IPS-20b (cell line): ENCODE data around the gene ITCH.
"Not testable (repeated sequence)": the region's sequence is repeated elsewhere in the genome, so short reads cannot be mapped to it uniquely, and the experiment has no call there.

Experiments
- H3K27ac ChIP-seq: one replicate; pipeline ENCODE4 v1.5.1; 2013; ENCODE audit warnings: low read length
- H3K27me3 ChIP-seq: 2 replicates; pipeline ENCODE4 v1.6.1; 2013; ENCODE audit warnings: mild to moderate bottlenecking, low read length, inconsistent platforms; ENCODE audit not compliant: insufficient read depth
- H3K36me3 ChIP-seq: 2 replicates; pipeline ENCODE4 v1.6.1; 2013; ENCODE audit warnings: low read depth, mild to moderate bottlenecking, inconsistent platforms, low read length, moderate library complexity; ENCODE audit not compliant: insufficient read depth
- H3K4me1 ChIP-seq: 2 replicates; pipeline ENCODE4 v1.6.1; 2013; ENCODE audit warnings: mild to moderate bottlenecking, control low read depth, inconsistent platforms, low read length, moderate library complexity; ENCODE audit not compliant: insufficient read depth
- H3K4me3 ChIP-seq: 2 replicates; pipeline ENCODE4 v1.5.1; 2013; ENCODE audit warnings: mild to moderate bottlenecking, low read length, inconsistent platforms
- H3K9ac ChIP-seq: 2 replicates; pipeline ENCODE4 v1.6.1; 2013; ENCODE audit warnings: low read depth, mild to moderate bottlenecking, inconsistent platforms, low read length, moderate library complexity
- H3K9me3 ChIP-seq: 2 replicates; pipeline ENCODE4 v1.6.1; 2013; ENCODE audit warnings: mild to moderate bottlenecking, low read depth, low read length, inconsistent platforms; ENCODE audit not compliant: insufficient read depth

Gene ITCH

GRCh38 chr20:34345839-34346532 lies 17.1 kb upstream of the ITCH start:
- H3K4me1 ChIP-seq, H3K36me3 ChIP-seq, H3K4me3 ChIP-seq, H3K9me3 ChIP-seq, H3K27ac ChIP-seq, H3K9ac ChIP-seq, H3K27me3 ChIP-seq: not testable (repeated sequence)

GRCh38 chr20:34346533-34346865 lies 16.6 kb upstream of the ITCH start:
- H3K4me3 ChIP-seq, H3K27me3 ChIP-seq, H3K36me3 ChIP-seq, H3K9me3 ChIP-seq, H3K9ac ChIP-seq, H3K27ac ChIP-seq, H3K4me1 ChIP-seq: not testable (repeated sequence)

GRCh38 chr20:34347571-34347970 lies 15.5 kb upstream of the ITCH start:
- Histone ChIP-seq H3K27me3 (no peaks in the 10 kb centered on the region), H3K4me1 (peaks cover 5% of the 10 kb centered on the region; the same call in 1 of the 2 replicates), H3K9ac (no peak overlapping the region), H3K36me3 (no peaks in the 10 kb centered on the region), H3K27ac (no peak overlapping the region), H3K9me3 (no peaks in the 10 kb centered on the region), H3K4me3 (no peak overlapping the region)

- no peaks in the 10 kb centered on the region for H3K27me3 ChIP-seq
- H3K9ac ChIP-seq: no peak overlapping the region
- no peak overlapping the region for H3K27ac ChIP-seq
- H3K9me3 ChIP-seq: no peaks in the 10 kb centered on the region
- no peak overlapping the region for H3K4me3 ChIP-seq
- peaks cover 3% of the 10 kb centered on the region; the same call in 1 of the 2 replicates for H3K4me1 ChIP-seq
- H3K36me3 ChIP-seq: no peaks in the 10 kb centered on the region
These were observed 13.0 kb upstream of the ITCH start for GRCh38 chr20:34350095-34350494.

- not testable (repeated sequence) for H3K4me1 ChIP-seq, H3K36me3 ChIP-seq, H3K9me3 ChIP-seq, H3K4me3 ChIP-seq, H3K27me3 ChIP-seq, H3K27ac ChIP-seq, H3K9ac ChIP-seq
These were observed 9.6 kb upstream of the ITCH start for GRCh38 chr20:34353467-34353866.

- H3K27me3 ChIP-seq: no peaks in the 10 kb centered on the region
- no peaks in the 10 kb centered on the region for H3K4me1 ChIP-seq
- H3K36me3 ChIP-seq: no peaks in the 10 kb centered on the region
- no peak overlapping the region for H3K4me3 ChIP-seq
- H3K27ac ChIP-seq: no peak overlapping the region
- no peak overlapping the region for H3K9ac ChIP-seq
- no peaks in the 10 kb centered on the region for H3K9me3 ChIP-seq
These were observed 7.6 kb upstream of the ITCH start for GRCh38 chr20:34355427-34355826.

GRCh38 chr20:34359729-34360128 lies 3.3 kb upstream of the ITCH start:
- H3K9ac ChIP-seq, H3K36me3 ChIP-seq, H3K4me3 ChIP-seq, H3K9me3 ChIP-seq, H3K27me3 ChIP-seq, H3K27ac ChIP-seq, H3K4me1 ChIP-seq: not testable (repeated sequence)

GRCh38 chr20:34362502-34363061 lies 491 bp upstream of the ITCH start:
- H3K9me3 ChIP-seq: no peaks in the 10 kb centered on the region
- H3K4me3 ChIP-seq: peak overlapping the region; percentile 94
- H3K4me1 ChIP-seq: peaks cover 11% of the 10 kb centered on the region; the same call in 1 of the 2 replicates
- H3K9ac ChIP-seq: no peak overlapping the region; the same call in 1 of the 2 replicates
- H3K27me3 ChIP-seq: no peaks in the 10 kb centered on the region
- H3K36me3 ChIP-seq: peaks cover 12% of the 10 kb centered on the region; the same call in 1 of the 2 replicates
- no peak overlapping the region for H3K27ac ChIP-seq

- Histone ChIP-seq H3K4me1 (peaks cover 11% of the 10 kb centered on the region; the same call in 1 of the 2 replicates), H3K27ac (peak overlapping the region; percentile 78), H3K9me3 (no peaks in the 10 kb centered on the region), H3K4me3 (peak overlapping the region; percentile 94), H3K9ac (peak overlapping the region; percentile 89), H3K27me3 (no peaks in the 10 kb centered on the region), H3K36me3 (peaks cover 12% of the 10 kb centered on the region; the same call in 1 of the 2 replicates)
These were observed 571 bp downstream of the ITCH start for GRCh38 chr20:34363465-34364222.

GRCh38 chr20:34364223-34364506 lies 1.1 kb downstream of the ITCH start:
- Histone ChIP-seq H3K4me3 (peak overlapping the region; percentile 94), H3K4me1 (peaks cover 11% of the 10 kb centered on the region; the same call in 1 of the 2 replicates), H3K27me3 (no peaks in the 10 kb centered on the region), H3K9me3 (no peaks in the 10 kb centered on the region), H3K9ac (peak overlapping the region; percentile 89), H3K36me3 (peaks cover 13% of the 10 kb centered on the region), H3K27ac (no peak overlapping the region)

GRCh38 chr20:34365765-34366213 lies 2.7 kb downstream of the ITCH start:
- Histone ChIP-seq H3K36me3 (peaks cover 28% of the 10 kb centered on the region), H3K4me3 (no peak overlapping the region), H3K9me3 (no peaks in the 10 kb centered on the region), H3K9ac (no peak overlapping the region), H3K27me3 (no peaks in the 10 kb centered on the region), H3K27ac (no peak overlapping the region), H3K4me1 (peaks cover 11% of the 10 kb centered on the region; the same call in 1 of the 2 replicates)

- Histone ChIP-seq H3K4me1 (peaks cover 11% of the 10 kb centered on the region; the same call in 1 of the 2 replicates), H3K4me3 (no peak overlapping the region), H3K36me3 (peaks cover 38% of the 10 kb centered on the region), H3K27me3 (no peaks in the 10 kb centered on the region), H3K9ac (no peak overlapping the region), H3K9me3 (no peaks in the 10 kb centered on the region), H3K27ac (no peak overlapping the region)
These were observed 4.1 kb downstream of the ITCH start for GRCh38 chr20:34367155-34367554.
